Neural progenitor cell (in vitro differentiated cells): ENCODE measurements around the gene GDF10.

ENCODE experiments used
- EZH2 ChIP-seq: fragments of 200-600 bp; sonication (generic); IDR thresholded peaks from 2 replicates; pipeline ENCODE4 v1.6.1; 2017; ENCODE audit warnings: antibody characterized with exemption, mild to moderate bottlenecking, moderate library complexity
- TF ChIP-seq, protein P1 (sequence below): fragments of 200-600 bp; sonication (generic); IDR thresholded peaks from 2 replicates; pipeline ENCODE4 v1.5.1; 2017; ENCODE audit warnings: antibody characterized with exemption, mild to moderate bottlenecking

- no peak for TF ChIP-seq EZH2
- TF ChIP-seq, protein P1, sequence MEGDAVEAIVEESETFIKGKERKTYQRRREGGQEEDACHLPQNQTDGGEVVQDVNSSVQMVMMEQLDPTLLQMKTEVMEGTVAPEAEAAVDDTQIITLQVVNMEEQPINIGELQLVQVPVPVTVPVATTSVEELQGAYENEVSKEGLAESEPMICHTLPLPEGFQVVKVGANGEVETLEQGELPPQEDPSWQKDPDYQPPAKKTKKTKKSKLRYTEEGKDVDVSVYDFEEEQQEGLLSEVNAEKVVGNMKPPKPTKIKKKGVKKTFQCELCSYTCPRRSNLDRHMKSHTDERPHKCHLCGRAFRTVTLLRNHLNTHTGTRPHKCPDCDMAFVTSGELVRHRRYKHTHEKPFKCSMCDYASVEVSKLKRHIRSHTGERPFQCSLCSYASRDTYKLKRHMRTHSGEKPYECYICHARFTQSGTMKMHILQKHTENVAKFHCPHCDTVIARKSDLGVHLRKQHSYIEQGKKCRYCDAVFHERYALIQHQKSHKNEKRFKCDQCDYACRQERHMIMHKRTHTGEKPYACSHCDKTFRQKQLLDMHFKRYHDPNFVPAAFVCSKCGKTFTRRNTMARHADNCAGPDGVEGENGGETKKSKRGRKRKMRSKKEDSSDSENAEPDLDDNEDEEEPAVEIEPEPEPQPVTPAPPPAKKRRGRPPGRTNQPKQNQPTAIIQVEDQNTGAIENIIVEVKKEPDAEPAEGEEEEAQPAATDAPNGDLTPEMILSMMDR: no peak
These were observed 36.6 kb downstream of the GDF10 start for GRCh38 chr10:47336387-47337134.
